ENCODE results near the gene FOXD1. TPM values are rescaled to one million over a fixed set of nuclear protein-coding genes. Genes with fewer than 3 reads are reported as not detected.
A peak's percentile ranks its signal among the peaks of the same experiment; 100 is the strongest.

FOXD1 gene
- total and polyA plus RNA-seq, 2 donors (not counting 3 experiments of a cell fraction or from before 2014, with no cell fraction given): 0.06 to 0.20 TPM

DNA sequence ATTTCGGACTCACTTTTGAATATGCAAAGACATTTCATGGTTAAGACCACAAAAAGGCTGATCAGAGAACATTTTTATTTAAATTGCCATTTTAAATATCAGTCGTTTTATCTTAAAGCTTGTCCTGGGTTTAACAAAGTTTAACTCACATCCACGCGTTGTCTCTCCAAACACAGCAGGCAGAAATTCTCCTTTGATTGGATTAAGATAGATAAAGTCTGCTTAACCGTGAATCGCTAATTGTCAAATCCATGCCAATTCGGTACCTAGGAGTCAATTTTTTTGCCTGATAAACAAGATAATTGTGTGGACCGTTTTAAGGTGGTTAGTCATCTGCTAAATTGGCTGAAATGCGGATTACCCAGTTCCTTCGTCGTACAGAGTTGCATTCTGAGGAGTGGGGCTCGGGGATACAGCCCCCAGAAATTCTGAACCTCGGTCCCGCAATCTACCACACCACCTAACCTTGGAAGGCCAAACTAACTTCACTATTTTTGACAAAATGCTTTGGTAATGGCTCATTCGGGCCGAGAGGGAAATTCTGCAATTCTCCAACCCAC, 49.0 kb upstream of the FOXD1 start:
- POLR2A ChIA-PET: no interaction called here
- TF ChIP-seq FOS (IDR thresholded peaks at IDR 0.05; ENCODE audit: borderline replicate concordance, insufficient read depth, low read length): no peak
- no peak for TF ChIP-seq MYC (IDR thresholded peaks at IDR 0.05; ENCODE audit: low read depth, low read length)
- TF ChIP-seq, protein P1, sequence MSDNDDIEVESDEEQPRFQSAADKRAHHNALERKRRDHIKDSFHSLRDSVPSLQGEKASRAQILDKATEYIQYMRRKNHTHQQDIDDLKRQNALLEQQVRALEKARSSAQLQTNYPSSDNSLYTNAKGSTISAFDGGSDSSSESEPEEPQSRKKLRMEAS (IDR thresholded peaks at IDR 0.05; ENCODE audit: insufficient read depth, insufficient read length): no peak
- TF ChIP-seq POLR2AphosphoS5 (IDR thresholded peaks at IDR 0.05; ENCODE audit: insufficient read depth, low read depth, low read length): no peak
- TF ChIP-seq POLR2A (IDR thresholded peaks at IDR 0.05; ENCODE audit: low read depth, low read length): no peak
- no peak for TF ChIP-seq EZH2 (IDR thresholded peaks at IDR 0.05; ENCODE audit: borderline replicate concordance, low read depth, low read length, severe bottlenecking)
- TF ChIP-seq, protein P2, sequence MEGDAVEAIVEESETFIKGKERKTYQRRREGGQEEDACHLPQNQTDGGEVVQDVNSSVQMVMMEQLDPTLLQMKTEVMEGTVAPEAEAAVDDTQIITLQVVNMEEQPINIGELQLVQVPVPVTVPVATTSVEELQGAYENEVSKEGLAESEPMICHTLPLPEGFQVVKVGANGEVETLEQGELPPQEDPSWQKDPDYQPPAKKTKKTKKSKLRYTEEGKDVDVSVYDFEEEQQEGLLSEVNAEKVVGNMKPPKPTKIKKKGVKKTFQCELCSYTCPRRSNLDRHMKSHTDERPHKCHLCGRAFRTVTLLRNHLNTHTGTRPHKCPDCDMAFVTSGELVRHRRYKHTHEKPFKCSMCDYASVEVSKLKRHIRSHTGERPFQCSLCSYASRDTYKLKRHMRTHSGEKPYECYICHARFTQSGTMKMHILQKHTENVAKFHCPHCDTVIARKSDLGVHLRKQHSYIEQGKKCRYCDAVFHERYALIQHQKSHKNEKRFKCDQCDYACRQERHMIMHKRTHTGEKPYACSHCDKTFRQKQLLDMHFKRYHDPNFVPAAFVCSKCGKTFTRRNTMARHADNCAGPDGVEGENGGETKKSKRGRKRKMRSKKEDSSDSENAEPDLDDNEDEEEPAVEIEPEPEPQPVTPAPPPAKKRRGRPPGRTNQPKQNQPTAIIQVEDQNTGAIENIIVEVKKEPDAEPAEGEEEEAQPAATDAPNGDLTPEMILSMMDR (IDR thresholded peaks at IDR 0.05; ENCODE audit: extremely low read depth in 1 of 2, insufficient read depth in 1 of 2, low read depth in 1 of 2, low read length in 2 of 2): no peak
- TF ChIP-seq JUN (IDR thresholded peaks at IDR 0.05; ENCODE audit: borderline replicate concordance, insufficient read depth, insufficient read length, low read depth): no peak
- no peak for TF ChIP-seq GATA2 (IDR thresholded peaks at IDR 0.05; ENCODE audit: insufficient read depth, insufficient read length, low read depth, low read length)
- H3K9me3 ChIP-seq (replicated peaks; ENCODE audit: control insufficient read depth, insufficient read depth, low read length): no peaks in the 10 kb centered on the region
- H3K9ac ChIP-seq (replicated peaks; ENCODE audit: extremely low read depth, insufficient read depth, low read length): peak overlapping the region; percentile 98
- peak overlapping the region; percentile 4 to 95 (median 84) for H3K4me3 ChIP-seq (replicated peaks in 1 of 3; ENCODE audit: insufficient read depth in 1 of 3, low read depth in 1 of 3, low read length in 3 of 3)
- FAIRE-seq (peak; percentile 33), DNase-seq (ENCODE audit: low read depth, low spot score) (no peak)
- CTCF ChIA-PET: interaction anchor here (0.8 to 5.1 kb wide), 5 partner anchors 10 to 282 kb away, joined by 3 to 21 read pairs (median 7); no protein-coding TSS in a partner anchor
- H2AFZ ChIP-seq (ENCODE audit: low read depth, low read length): peak overlapping the region; percentile 67
- H3K4me1 ChIP-seq (ENCODE audit: control insufficient read depth, extremely low read depth, insufficient read depth, low read length): peaks cover 32% of the 10 kb centered on the region
- dilution Hi-C loops (cut with MboI; ENCODE audit: extremely low pct_ligation_motif_present, low sequenced_read_pairs): no loop called here
- intact Hi-C loops (cut with micrococcal nuclease): loop anchor here (1.0 kb wide), 1 partner anchor 33 kb away; no protein-coding TSS in a partner anchor
- peaks cover 5 to 15% of the 10 kb centered on the region in 2 experiments for H3K36me3 ChIP-seq (ENCODE audit: control insufficient read depth in 2 of 2, extremely low read depth in 1 of 2, insufficient read depth in 2 of 2, low read length in 2 of 2)
- H3K27ac ChIP-seq (ENCODE audit: insufficient read depth, low read depth, low read length): peak overlapping the region; percentile 92
- peaks cover 11% of the 10 kb centered on the region for H4K20me1 ChIP-seq (replicated peaks; ENCODE audit: control insufficient read depth, extremely low read depth, insufficient read depth, low read length)
- peak overlapping the region; percentile 74 for H3K4me2 ChIP-seq (ENCODE audit: insufficient read depth, low read length)
- H3K79me2 ChIP-seq (ENCODE audit: control insufficient read depth, insufficient read depth, low read length): peaks cover 43% of the 10 kb centered on the region
- TSS peak; percentile 90 for BruUV-seq (replicated peaks)
- H3K9me1 ChIP-seq (replicated peaks; ENCODE audit: control insufficient read depth, extremely low read depth, insufficient read depth, low read length): no peaks in the 10 kb centered on the region
- H3K27me3 ChIP-seq (ENCODE audit: control insufficient read depth in 2 of 2, insufficient read depth in 2 of 2, low read length in 2 of 2): peaks cover 9 to 11% of the 10 kb centered on the region in 2 experiments
